Esophagus squamous epithelium (tissue), 5 donors: Measurements from ENCODE around the gene KCNK5. TPM values are rescaled to one million over a fixed set of nuclear protein-coding genes. Genes with fewer than 3 reads are reported as not detected.

Experiments
- DNase-seq: peaks from one replicate; lab custom pipeline; 2025; lab: John Stamatoyannopoulos, UW
- H3K27ac ChIP-seq, 4 donors: fragments of 200-600 bp; sonication (generic); one replicate each; pipeline ENCODE4 v1.5.1; 2016 to 2019; ENCODE audit warnings: mild to moderate bottlenecking in 1 of 4
- H3K27me3 ChIP-seq, 4 donors: fragments of 200-600 bp; sonication (generic); 1 replicate in 3 of 4; 2 replicates in 1 of 4; pipeline versions ENCODE4 v1.5.1 to v1.6.0; 2017 to 2021; ENCODE audit warnings: antibody characterized with exemption in 1 of 4
- H3K36me3 ChIP-seq, 3 donors: fragments of 200-600 bp; sonication (generic); one replicate each; pipeline ENCODE4 v1.5.1; 2016 to 2019
- H3K4me1 ChIP-seq, 3 donors: fragments of 200-600 bp; sonication (generic); one replicate each; pipeline ENCODE4 v1.5.1; 2017 to 2019
- H3K4me3 ChIP-seq, 4 donors: fragments of 200-600 bp; sonication (generic); 1 replicate in 3 of 4; 2 replicates in 1 of 4; pipeline ENCODE4 v1.5.1; 2016 to 2019; ENCODE audit warnings: mild to moderate bottlenecking in 2 of 4, moderate library complexity in 1 of 4
- H3K9me3 ChIP-seq, 3 donors: fragments of 200-600 bp; sonication (generic); one replicate each; pipeline ENCODE4 v1.5.1; 2016 to 2019
- POLR2A ChIP-seq, 4 donors: fragments of 450-650 bp; IDR thresholded peaks; one replicate each; pipeline ENCODE4 v1.6.1; 2017; ENCODE audit warnings: antibody characterized with exemption in 4 of 4, mild to moderate bottlenecking in 4 of 4, moderate library complexity in 3 of 4
- WGBS, 2 donors: methylation state at CpG; one replicate each; pipeline ENCODE4 v1.1.5; 2018; 5-methylcytosine and 5-hydroxymethylcytosine counted together
- intact Hi-C: fragments of 100-400 bp; cut with DNase I; formaldehyde crosslinking; loops from one replicate; pipeline ENCODE4 v1.15.0; 2022
- total RNA-seq, 4 donors: library from RNA; depleted of rRNA; stranded (reverse); fragments of >200 nt; gene quantifications; one replicate each; pipeline ENCODE4 v1.1.0, GENCODE V29; 2016
- TF ChIP-seq, protein P1 (sequence below), 6 experiments: fragments of 450-650 bp in 4 of 6; fragments of 200-600 bp in 2 of 6; sonication (generic) in 2 of 6; IDR thresholded peaks; one replicate each; pipeline ENCODE4 v1.5.1; 2016 to 2019; ENCODE audit warnings: antibody characterized with exemption in 6 of 6, mild to moderate bottlenecking in 4 of 6, moderate library complexity in 4 of 6
- donor health status: DM: yes; HTN: yes; CAD: no.

The KCNK5 gene
- total RNA-seq, 4 donors from 2014 or later: 6.1 to 11.0 (median 8.7) TPM

DNA sequence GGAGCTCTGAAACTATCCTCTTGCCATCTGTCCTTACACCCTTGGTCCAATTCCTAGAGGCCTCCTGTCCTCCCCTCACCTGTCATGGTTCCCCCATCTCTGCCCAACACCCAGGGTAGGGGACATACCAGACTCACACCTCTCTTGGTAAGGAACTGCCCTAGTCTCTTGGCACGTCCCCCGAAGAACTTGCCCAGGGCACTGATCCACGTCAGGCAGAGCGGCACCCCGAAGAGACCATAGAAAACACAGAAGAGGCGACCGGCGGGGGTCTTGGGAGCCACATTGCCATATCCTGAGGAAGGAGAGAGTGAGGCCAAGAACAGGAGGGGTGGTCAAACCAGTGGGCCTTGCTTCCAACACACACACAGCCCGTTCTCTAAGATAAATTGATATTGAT is 34.8 kb downstream of the KCNK5 start:
- peaks cover 4 to 52% (median 5%) of the 10 kb centered on the region in 3 donors for H3K36me3 ChIP-seq
- H3K4me3 ChIP-seq: no peak overlapping the region
- H3K27ac ChIP-seq: no peak overlapping the region
- H3K4me1 ChIP-seq: peaks cover 0 to 27% (median 0%) of the 10 kb centered on the region in 3 donors
- DNase-seq: no peak
- no peak for TF ChIP-seq POLR2A (IDR thresholded peaks at IDR 0.05)
- TF ChIP-seq, protein P1, sequence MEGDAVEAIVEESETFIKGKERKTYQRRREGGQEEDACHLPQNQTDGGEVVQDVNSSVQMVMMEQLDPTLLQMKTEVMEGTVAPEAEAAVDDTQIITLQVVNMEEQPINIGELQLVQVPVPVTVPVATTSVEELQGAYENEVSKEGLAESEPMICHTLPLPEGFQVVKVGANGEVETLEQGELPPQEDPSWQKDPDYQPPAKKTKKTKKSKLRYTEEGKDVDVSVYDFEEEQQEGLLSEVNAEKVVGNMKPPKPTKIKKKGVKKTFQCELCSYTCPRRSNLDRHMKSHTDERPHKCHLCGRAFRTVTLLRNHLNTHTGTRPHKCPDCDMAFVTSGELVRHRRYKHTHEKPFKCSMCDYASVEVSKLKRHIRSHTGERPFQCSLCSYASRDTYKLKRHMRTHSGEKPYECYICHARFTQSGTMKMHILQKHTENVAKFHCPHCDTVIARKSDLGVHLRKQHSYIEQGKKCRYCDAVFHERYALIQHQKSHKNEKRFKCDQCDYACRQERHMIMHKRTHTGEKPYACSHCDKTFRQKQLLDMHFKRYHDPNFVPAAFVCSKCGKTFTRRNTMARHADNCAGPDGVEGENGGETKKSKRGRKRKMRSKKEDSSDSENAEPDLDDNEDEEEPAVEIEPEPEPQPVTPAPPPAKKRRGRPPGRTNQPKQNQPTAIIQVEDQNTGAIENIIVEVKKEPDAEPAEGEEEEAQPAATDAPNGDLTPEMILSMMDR (IDR thresholded peaks at IDR 0.05): no peak
- H3K9me3 ChIP-seq: no peaks in the 10 kb centered on the region
- WGBS, 2 donors: 92 to 93% methylated on average over 4 to 9 of the region's 9 CpGs
- intact Hi-C loops: no loop called here
- no peaks in the 10 kb centered on the region for H3K27me3 ChIP-seq

DNA sequence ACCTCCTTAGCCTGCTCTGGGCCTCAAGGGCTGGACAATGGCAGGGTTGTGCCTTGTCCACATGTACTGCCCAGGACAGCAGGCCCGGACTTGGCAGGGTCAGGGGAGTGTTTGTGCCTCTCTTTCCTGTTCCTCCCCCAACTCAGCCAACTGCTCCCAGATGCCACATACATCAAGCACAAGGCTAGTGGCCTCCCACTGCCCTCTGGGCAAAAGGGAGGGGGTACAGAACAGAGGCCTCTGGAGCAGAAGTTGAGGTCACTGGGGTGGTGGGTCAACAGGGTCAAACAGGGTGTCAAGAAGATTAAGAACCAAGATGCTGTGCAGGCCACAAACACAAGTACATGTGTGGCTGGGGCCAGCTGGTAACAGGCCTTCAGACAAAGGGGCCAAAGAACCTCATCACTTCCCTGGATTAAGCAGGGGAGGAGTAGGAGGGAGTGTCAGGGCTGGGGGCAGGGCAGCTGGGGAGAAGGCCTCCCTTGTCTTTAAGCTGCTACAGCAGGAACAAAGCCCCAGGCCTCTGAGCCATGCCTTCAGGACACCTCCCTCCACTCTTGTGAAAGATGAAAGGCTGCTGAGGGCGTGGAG is 36.0 kb downstream of the KCNK5 start:
- H3K27me3 ChIP-seq: no peaks in the 10 kb centered on the region
- intact Hi-C loops: no loop called here
- 58 to 67% methylated on average over 1 to 2 of the region's 2 CpGs for WGBS, 2 donors

DNA sequence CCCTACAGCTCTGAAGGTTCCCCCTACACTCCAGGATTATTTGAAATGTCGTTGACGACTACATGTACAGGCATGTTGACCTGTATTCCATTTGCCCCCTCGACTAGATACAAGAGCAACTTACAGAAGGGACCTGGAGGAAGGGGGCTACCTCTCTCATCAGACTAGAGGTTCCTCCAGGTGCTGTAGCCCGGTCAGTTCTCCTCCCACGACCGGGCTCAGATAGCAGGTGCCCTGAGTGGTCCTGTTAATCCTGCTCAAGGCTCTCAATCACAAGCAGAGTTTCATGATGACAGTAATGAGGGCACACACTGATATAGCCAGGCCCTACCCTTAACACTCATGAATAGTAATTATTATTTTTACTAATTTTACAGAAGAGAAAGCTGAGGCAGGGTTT is 36.5 kb downstream of the KCNK5 start:
- WGBS, 2 donors: 72 to 82% methylated on average over 6 of the region's 6 CpGs
- no peak overlapping the region for H3K4me3 ChIP-seq
- intact Hi-C loops: no loop called here
- TF ChIP-seq, protein P1 (IDR thresholded peaks at IDR 0.05): no peak
- TF ChIP-seq POLR2A (IDR thresholded peaks at IDR 0.05): no peak
- no peaks in the 10 kb centered on the region for H3K9me3 ChIP-seq
- H3K36me3 ChIP-seq: peaks cover 4 to 52% (median 5%) of the 10 kb centered on the region in 3 donors
- no peak overlapping the region for H3K27ac ChIP-seq
- no peaks in the 10 kb centered on the region for H3K27me3 ChIP-seq
- H3K4me1 ChIP-seq: peaks cover 5 to 41% (median 6%) of the 10 kb centered on the region in 3 donors
- DNase-seq: no peak

More for the DNA sequence above, 36.0 kb downstream of the KCNK5 start:
- no peak for DNase-seq
- H3K9me3 ChIP-seq: no peaks in the 10 kb centered on the region
- H3K36me3 ChIP-seq: peaks cover 4 to 52% (median 5%) of the 10 kb centered on the region in 3 donors
- TF ChIP-seq POLR2A (IDR thresholded peaks at IDR 0.05): no peak
- TF ChIP-seq, protein P1 (IDR thresholded peaks at IDR 0.05): no peak
- no peak overlapping the region for H3K4me3 ChIP-seq
- H3K27ac ChIP-seq: peak overlapping the region in 2 of 4 donors; percentile 7 to 17
- peaks cover 0 to 35% (median 3%) of the 10 kb centered on the region in 3 donors for H3K4me1 ChIP-seq

DNA sequence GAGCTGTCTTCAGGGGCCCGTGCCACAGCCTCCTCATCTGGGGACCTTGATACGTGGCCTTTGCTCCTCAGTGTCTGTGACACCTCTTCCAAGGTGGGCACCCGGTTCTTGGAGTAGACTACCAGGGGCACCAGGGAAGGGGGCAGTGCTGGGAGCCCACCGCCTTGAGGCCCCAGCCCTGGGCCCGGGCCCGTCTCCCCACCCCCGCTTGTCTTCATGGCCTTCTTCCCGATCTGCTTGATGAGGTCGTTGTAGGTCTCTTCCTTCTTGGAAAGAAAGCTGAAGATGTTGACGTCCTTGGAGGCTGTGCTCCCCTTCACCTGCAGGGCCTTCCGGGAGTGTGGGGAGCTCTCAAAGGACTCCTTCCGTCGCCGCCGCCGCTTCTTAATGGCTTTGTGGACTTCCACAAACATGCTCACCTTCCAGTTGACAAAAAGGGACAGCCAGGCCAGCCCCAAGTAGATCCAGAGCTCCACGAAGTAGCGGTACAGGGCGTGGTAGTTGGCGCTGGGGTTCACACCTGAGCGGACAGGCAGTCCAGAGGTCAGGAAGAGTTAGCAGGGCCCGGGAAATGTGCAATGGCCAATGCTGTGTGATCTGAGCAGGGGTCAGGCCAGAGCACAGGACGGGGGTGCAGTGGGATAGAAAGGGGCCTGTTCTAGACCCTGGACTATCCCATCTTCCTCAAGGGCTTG is 37.9 kb downstream of the KCNK5 start:
- H3K27me3 ChIP-seq: no peaks in the 10 kb centered on the region
- DNase-seq: no peak

More for the DNA sequence above, 37.9 kb downstream of the KCNK5 start:
- 89 to 93% methylated on average over 8 to 11 of the region's 23 CpGs for WGBS, 2 donors
- intact Hi-C loops: no loop called here
- Histone ChIP-seq H3K4me3 (no peak overlapping the region), H3K4me1 (peaks cover 6 to 54% (median 7%) of the 10 kb centered on the region in 3 donors), H3K9me3 (no peaks in the 10 kb centered on the region), H3K36me3 (peaks cover 4 to 52% (median 5%) of the 10 kb centered on the region in 3 donors), H3K27ac (no peak overlapping the region)
- no peak for TF ChIP-seq POLR2A (IDR thresholded peaks at IDR 0.05)
- TF ChIP-seq, protein P1 (IDR thresholded peaks at IDR 0.05): no peak
